Ovary (tissue), 3 donors: ENCODE data around the gene IGDCC3.

Experiments
- POLR2A ChIP-seq: fragments of 450-650 bp; IDR thresholded peaks from one replicate; pipeline ENCODE4 v1.6.1; 2017; ENCODE audit warnings: antibody characterized with exemption, mild to moderate bottlenecking, moderate library complexity
- TF ChIP-seq, protein P1 (sequence below), 3 donors: fragments of 450-650 bp in 2 of 3; fragments of 200-600 bp in 1 of 3; IDR thresholded peaks; one replicate each; pipeline versions ENCODE4 v1.5.1 to v1.8.0; 2016 to 2022; ENCODE audit warnings: antibody characterized with exemption in 3 of 3, mild to moderate bottlenecking in 1 of 3
- donor health status: DM: no; HTN: no; CAD: no.

DNA sequence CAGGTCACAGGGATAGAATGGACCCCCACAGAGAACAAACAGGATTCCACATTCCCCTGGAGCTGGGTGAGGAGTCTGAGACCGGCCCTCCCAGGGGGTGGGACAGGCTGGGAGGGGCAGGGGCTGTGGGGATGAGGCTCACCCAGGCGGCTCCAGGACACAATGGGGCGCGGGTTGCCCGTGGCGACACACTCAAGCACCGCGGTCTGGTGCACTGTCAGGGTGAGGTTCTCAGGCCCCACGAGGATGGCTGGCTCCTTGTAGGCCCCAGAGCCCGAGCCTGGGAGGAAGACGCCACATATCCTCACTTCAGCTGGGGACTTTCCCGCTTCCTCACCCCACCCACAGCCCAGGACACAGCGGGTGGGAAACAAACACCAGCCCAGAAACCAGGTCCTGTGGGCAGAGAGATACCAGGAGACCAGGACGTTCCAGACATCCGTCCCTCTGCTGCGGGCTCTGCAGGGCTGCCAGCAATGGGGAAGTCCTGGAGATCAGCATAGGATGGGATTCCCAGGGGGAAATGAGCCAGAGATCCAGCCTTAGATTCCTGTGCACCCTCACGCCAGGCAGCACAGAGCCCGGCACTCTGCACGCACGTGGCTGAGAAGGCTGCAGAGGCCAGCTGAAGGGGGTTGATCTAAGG, 43.1 kb downstream of the IGDCC3 start:
- TF ChIP-seq, protein P1, sequence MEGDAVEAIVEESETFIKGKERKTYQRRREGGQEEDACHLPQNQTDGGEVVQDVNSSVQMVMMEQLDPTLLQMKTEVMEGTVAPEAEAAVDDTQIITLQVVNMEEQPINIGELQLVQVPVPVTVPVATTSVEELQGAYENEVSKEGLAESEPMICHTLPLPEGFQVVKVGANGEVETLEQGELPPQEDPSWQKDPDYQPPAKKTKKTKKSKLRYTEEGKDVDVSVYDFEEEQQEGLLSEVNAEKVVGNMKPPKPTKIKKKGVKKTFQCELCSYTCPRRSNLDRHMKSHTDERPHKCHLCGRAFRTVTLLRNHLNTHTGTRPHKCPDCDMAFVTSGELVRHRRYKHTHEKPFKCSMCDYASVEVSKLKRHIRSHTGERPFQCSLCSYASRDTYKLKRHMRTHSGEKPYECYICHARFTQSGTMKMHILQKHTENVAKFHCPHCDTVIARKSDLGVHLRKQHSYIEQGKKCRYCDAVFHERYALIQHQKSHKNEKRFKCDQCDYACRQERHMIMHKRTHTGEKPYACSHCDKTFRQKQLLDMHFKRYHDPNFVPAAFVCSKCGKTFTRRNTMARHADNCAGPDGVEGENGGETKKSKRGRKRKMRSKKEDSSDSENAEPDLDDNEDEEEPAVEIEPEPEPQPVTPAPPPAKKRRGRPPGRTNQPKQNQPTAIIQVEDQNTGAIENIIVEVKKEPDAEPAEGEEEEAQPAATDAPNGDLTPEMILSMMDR (IDR thresholded peaks at IDR 0.05): no peak
- TF ChIP-seq POLR2A: no peak
